Measurements from ENCODE around the gene MED9. TPM values are rescaled to one million over a fixed set of nuclear protein-coding genes. Genes with fewer than 3 reads are reported as not detected.

MED9 gene
- total and polyA plus RNA-seq, 8 donors: 4.6 to 12.2 (median 7.1) TPM

DNA sequence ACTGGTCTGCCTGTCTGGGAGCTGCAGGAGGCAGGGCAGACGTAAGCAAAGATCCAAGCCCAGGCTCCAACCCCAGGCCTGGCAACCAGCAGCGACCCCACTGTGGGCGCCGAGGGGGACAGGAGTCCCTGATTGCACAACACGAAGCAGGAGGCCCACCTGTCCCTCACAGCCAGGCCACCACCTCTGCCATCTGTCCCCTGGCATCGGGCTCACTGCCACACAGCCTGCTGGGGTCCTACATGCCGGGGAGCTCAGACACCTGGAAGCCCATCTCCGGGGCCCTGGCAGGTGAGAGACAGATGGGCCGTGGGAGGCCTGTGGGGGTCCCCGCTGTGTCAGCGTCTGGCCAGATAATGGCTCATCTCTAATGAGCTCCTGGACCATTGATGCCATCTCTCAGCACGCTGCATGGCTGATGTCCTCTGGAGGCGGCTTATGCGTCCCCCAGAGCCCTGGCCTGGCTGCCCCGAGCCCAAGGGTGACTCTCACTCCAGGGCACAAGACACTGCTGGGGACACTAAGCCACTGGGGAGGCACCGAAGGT, 30.7 kb downstream of the MED9 start:
- peak in 2 of 4 donors; percentile 8 to 18 for ATAC-seq

DNA sequence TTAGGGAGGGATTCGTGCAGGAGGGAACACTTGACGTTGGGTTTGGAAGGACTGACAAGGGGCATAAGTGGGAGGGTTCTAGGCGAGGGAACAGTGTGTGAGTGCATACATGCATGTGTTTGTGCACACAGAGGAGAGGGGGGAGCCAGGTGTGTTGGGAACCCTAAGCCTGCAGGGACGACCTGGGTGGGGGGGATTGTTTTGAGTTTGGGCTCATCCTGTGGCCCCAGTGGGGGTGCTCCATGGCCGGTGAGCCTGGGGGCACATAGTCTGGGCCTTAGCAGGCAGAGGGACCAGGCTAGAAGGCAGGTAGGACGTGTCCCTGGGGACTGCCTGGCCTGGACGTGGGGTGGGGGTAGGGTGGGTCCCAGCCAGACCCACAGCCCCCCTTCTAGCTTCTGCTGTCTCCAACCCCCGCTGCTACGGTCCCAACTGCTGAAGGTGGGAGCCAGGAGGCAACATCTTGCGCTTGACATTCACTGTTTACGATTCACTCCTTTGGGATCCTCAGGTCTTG, 31.3 kb downstream of the MED9 start:
- TF ChIP-seq, protein P1, sequence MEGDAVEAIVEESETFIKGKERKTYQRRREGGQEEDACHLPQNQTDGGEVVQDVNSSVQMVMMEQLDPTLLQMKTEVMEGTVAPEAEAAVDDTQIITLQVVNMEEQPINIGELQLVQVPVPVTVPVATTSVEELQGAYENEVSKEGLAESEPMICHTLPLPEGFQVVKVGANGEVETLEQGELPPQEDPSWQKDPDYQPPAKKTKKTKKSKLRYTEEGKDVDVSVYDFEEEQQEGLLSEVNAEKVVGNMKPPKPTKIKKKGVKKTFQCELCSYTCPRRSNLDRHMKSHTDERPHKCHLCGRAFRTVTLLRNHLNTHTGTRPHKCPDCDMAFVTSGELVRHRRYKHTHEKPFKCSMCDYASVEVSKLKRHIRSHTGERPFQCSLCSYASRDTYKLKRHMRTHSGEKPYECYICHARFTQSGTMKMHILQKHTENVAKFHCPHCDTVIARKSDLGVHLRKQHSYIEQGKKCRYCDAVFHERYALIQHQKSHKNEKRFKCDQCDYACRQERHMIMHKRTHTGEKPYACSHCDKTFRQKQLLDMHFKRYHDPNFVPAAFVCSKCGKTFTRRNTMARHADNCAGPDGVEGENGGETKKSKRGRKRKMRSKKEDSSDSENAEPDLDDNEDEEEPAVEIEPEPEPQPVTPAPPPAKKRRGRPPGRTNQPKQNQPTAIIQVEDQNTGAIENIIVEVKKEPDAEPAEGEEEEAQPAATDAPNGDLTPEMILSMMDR (IDR thresholded peaks at IDR 0.05): no peak
- 86 to 89% methylated on average over 11 of the region's 11 CpGs for WGBS, 2 donors
- intact Hi-C loops (cut with DNase I): no loop called here

More for the DNA sequence above, 30.7 kb downstream of the MED9 start:
- Histone ChIP-seq H3K27ac (peak overlapping the region in 2 of 4 donors; percentile 71 to 79), H3K9me3 (no peaks in the 10 kb centered on the region), H3K4me1 (no peaks in the 10 kb centered on the region), H3K4me3 (no peak overlapping the region), H3K27me3 (no peaks in the 10 kb centered on the region), H3K36me3 (no peaks in the 10 kb centered on the region)
- FAIRE-seq: no peak
- TF ChIP-seq, protein P1 (IDR thresholded peaks at IDR 0.05): no peak
- intact Hi-C loops (cut with DNase I): no loop called here
- peak in 3 of 6 donors; percentile 18 to 68 (median 59) for DNase-seq
- 83 to 86% methylated on average over 16 of the region's 16 CpGs for WGBS, 2 donors

DNA sequence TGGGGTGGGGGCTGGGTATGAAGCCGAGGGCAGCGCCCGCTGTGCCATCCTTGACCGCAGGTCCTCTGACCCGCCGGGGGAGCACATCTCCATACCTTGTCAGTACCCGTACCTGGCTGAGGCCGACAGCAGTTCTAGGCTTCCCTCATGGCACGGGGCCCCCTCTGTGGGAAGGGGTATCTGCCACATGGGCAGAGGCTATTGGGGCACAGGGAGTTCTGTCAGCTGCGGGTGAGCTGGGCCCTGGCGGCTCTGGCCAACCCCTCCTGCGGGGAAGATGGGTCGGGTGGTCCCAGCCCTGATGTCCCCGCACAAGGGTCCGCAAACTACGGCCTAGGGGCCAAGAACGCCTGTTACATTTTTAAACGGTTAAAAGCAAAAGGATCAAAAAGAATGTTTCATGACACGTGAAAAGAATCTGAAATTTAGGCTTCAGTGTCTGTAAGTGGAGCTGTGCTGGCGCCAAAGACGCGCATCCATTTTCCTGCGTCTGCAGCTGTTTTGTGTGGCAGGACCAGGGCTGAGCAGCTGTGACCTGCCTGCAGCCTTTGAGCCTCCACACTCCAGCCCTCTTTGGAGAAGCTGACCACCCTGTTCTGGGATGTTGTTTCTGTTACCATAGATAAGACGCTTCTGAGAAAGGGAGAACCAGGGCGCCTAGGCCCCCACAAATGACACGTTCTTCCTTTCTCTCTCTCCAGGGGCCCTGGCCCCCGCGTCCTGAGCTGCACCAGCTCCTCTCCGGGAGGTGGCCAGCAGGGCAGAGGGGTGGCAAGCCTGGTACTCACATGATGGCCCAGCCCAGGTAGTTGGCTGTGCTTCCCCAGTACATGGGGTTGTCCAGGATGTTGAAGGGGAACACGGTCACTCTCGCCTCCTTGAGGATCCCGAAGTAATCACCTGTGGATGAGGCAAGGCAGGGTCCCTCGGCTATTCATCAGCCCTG, 32.1 kb downstream of the MED9 start:
- no peak overlapping the region for H3K4me3 ChIP-seq
- H3K27ac ChIP-seq: no peak overlapping the region
- TF ChIP-seq, protein P1 (IDR thresholded peaks at IDR 0.05): no peak
- H3K27me3 ChIP-seq: no peaks in the 10 kb centered on the region
- no peaks in the 10 kb centered on the region for H3K4me1 ChIP-seq
- H3K9me3 ChIP-seq: no peaks in the 10 kb centered on the region
- 94 to 95% methylated on average over 32 to 33 of the region's 33 CpGs for WGBS, 2 donors
- no peaks in the 10 kb centered on the region for H3K36me3 ChIP-seq
- ATAC-seq: no peak
- no peak for FAIRE-seq
- peak in 2 of 6 donors; percentile 51 to 55 for DNase-seq
- intact Hi-C loops (cut with DNase I): no loop called here

More for the DNA sequence above, 31.3 kb downstream of the MED9 start:
- DNase-seq (peak in 3 of 6 donors; percentile 15 to 50 (median 44)), ATAC-seq (no peak), FAIRE-seq (no peak)
- no peaks in the 10 kb centered on the region for H3K4me1 ChIP-seq
- H3K27ac ChIP-seq: no peak overlapping the region
- H3K36me3 ChIP-seq: no peaks in the 10 kb centered on the region
- H3K27me3 ChIP-seq: no peaks in the 10 kb centered on the region
- no peaks in the 10 kb centered on the region for H3K9me3 ChIP-seq
- H3K4me3 ChIP-seq: no peak overlapping the region

DNA sequence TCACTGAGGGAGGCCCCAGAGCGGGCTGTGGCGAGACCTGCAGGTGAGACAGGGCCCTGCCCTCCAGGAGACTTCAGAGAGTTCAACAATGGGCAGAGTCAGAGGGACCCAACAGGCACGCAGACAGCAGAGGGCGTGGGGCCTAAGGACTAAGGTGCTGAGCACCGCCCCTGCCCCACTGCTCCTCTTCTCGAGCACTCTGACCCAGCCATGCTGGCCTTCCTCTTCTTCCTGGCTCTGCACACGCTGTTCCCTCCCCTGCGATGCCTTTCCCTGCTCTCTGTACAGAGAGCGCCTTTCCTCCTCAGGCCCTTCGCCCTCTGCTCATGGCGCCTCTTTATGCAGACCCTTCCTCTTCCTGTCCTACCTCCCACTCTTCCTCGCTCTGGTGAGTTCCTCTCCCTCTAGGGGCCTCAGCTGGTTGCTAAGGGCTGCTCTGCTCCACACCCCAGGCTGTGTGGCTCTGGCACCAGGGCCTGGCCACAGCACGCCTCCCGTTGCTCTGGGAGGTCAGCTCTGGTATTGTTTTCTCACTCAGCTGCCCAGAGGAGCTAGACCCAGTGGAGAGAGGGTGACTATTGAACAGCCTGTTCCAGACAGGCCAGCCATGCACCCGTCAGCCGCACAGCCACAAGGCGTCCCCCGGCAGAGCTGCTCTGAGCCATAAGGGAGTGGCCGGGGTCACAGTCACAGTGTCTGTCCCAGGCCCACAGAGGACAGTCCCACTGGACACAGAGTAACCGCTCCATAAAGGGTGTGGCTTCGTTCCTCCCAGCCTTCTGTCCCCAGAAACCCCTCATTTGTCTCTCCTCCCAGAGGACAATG, 33.0 kb downstream of the MED9 start:
- Histone ChIP-seq H3K27me3 (no peaks in the 10 kb centered on the region), H3K36me3 (no peaks in the 10 kb centered on the region), H3K27ac (no peak overlapping the region), H3K4me3 (no peak overlapping the region), H3K4me1 (no peaks in the 10 kb centered on the region), H3K9me3 (no peaks in the 10 kb centered on the region)
- peak in 2 of 6 donors; percentile 43 to 52 for DNase-seq
- intact Hi-C loops (cut with DNase I): no loop called here
- no peak for ATAC-seq
- 95 to 97% methylated on average over 20 to 21 of the region's 21 CpGs for WGBS, 2 donors
- TF ChIP-seq, protein P1 (IDR thresholded peaks at IDR 0.05): no peak
- no peak for FAIRE-seq
